Adipocyte (in vitro differentiated cells): ENCODE results near the gene PSMA6.
A peak's percentile ranks its signal among the peaks of the same experiment; 100 is the strongest.
"Not testable (repeated sequence)": the region's sequence is repeated elsewhere in the genome, so short reads cannot be mapped to it uniquely, and the experiment has no call there.

ENCODE experiments used
- DNase-seq: peaks from one replicate; pipeline ENCODE4 v3.0.0-alpha.2; 2015; ENCODE audit warnings: low read depth
- H3K27me3 ChIP-seq: replicated peaks from 2 replicates; pipeline ENCODE4 v1.7.0; 2013; ENCODE audit warnings: mild to moderate bottlenecking, low read length, moderate library complexity; ENCODE audit not compliant: control insufficient read depth, insufficient read depth
- H3K36me3 ChIP-seq: 2 replicates; pipeline ENCODE4 v1.7.0; 2013; ENCODE audit warnings: low read length, mild to moderate bottlenecking, moderate library complexity; ENCODE audit not compliant: control insufficient read depth, insufficient read depth, severe bottlenecking
- H3K4me1 ChIP-seq: 2 replicates; pipeline ENCODE4 v1.7.0; 2013; ENCODE audit warnings: mild to moderate bottlenecking, low read length, moderate library complexity; ENCODE audit not compliant: control insufficient read depth, insufficient read depth
- H3K4me3 ChIP-seq: 2 replicates; pipeline ENCODE4 v1.7.0; 2013; ENCODE audit warnings: mild to moderate bottlenecking, low read length, moderate library complexity
- H3K9ac ChIP-seq: 2 replicates; pipeline ENCODE4 v1.7.0; 2013; ENCODE audit warnings: mild to moderate bottlenecking, low read length, moderate library complexity
- H3K9me3 ChIP-seq: 2 replicates; pipeline ENCODE4 v1.7.0; 2013; ENCODE audit warnings: mild to moderate bottlenecking, low read length, moderate library complexity; ENCODE audit not compliant: control insufficient read depth

PSMA6 gene

DNA sequence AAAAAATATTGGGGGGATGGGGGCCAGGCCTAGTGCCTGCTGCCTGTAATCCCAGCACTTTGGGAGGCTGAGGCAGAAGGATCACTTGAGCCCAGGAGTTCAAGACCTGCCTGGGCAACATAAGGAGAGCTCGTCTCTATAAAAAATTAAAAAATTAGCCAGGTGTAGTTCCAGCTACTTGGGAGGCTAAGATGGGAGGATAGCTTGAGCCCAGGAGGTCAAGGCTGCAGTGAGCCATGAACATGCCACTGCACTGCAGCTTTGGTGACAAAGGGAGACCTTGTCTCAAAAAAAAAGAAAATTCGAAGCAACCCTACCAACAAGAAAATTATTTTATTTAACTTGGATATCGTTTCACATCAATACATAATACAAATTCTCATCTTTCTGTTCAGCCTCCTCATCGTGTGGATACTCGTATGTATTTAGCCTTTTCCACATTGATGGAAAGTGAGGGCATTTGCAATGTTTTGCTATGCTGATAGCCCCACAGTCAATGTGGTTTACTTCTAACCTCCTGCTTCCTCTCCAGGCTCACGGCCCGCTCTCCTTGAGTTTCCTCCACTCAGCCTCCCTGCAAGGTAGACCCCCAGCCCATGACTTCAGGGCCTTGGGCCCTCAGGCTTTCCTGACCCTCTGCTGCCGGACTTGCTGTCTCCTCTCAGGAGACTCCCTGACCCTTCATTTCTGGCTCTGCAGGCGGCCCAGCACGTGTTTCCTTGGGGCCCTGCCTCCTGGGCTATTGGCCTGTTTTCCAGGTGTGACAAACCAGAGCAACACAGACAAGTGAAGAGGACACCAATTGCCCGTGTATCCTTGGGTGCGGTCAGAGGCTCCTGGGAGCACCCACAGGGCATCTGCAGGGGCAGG lies 57.5 kb downstream of the PSMA6 start:
- no peaks in the 10 kb centered on the region for H3K4me1 ChIP-seq
- H3K27me3 ChIP-seq = peaks cover 6% of the 10 kb centered on the region
- no peaks in the 10 kb centered on the region for H3K9me3 ChIP-seq
- H3K9ac ChIP-seq = no peak overlapping the region
- no peak overlapping the region for H3K4me3 ChIP-seq
- no peaks in the 10 kb centered on the region for H3K36me3 ChIP-seq
- no peak for DNase-seq

- H3K4me3 ChIP-seq = no peak overlapping the region
- H3K9ac ChIP-seq = no peak overlapping the region
- peaks cover 6% of the 10 kb centered on the region for H3K27me3 ChIP-seq
- no peak for DNase-seq
- no peaks in the 10 kb centered on the region for H3K36me3 ChIP-seq
- H3K4me1 ChIP-seq = no peaks in the 10 kb centered on the region
- no peaks in the 10 kb centered on the region for H3K9me3 ChIP-seq
Measured at GRCh38 chr14:35351497-35351896, 59.3 kb downstream of the PSMA6 start.

DNA sequence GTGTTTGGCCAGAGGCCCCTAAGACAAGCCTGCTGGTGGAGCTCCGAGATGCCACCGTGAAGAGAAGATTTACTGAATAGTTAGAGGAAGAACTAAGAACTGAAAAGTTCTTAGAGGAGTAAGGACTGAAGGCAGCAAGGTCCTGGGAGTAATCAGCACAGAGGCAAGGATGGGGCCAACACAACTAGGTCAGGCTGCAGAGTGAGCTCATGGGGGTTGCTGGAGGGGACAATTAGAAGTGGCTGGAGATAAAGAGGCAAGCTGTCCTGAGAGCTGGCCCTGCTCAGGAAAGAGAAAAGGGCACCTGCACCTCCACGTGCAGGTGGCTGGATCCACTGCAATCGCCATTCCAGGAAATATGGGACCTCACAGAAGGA lies 59.7 kb downstream of the PSMA6 start:
- Histone ChIP-seq H3K36me3 (no peaks in the 10 kb centered on the region), H3K4me1 (no peaks in the 10 kb centered on the region), H3K9me3 (no peaks in the 10 kb centered on the region), H3K4me3 (no peak overlapping the region), H3K9ac (no peak overlapping the region), H3K27me3 (peaks cover 6% of the 10 kb centered on the region)
- DNase-seq = no peak

GRCh38 chr14:35352274-35353233 lies 60.4 kb downstream of the PSMA6 start:
- no peak overlapping the region for H3K4me3 ChIP-seq
- H3K36me3 ChIP-seq = no peaks in the 10 kb centered on the region
- H3K27me3 ChIP-seq = peaks cover 2% of the 10 kb centered on the region
- no peak overlapping the region for H3K9ac ChIP-seq
- no peak for DNase-seq
- no peaks in the 10 kb centered on the region for H3K4me1 ChIP-seq
- H3K9me3 ChIP-seq = no peaks in the 10 kb centered on the region

- H3K4me3 ChIP-seq = no peak overlapping the region
- no peaks in the 10 kb centered on the region for H3K9me3 ChIP-seq
- DNase-seq = no peak
- H3K27me3 ChIP-seq = no peaks in the 10 kb centered on the region
- no peaks in the 10 kb centered on the region for H3K4me1 ChIP-seq
- no peaks in the 10 kb centered on the region for H3K36me3 ChIP-seq
- H3K9ac ChIP-seq = no peak overlapping the region
Measured at GRCh38 chr14:35353409-35354172, 61.4 kb downstream of the PSMA6 start.

- not testable (repeated sequence) for H3K9me3 ChIP-seq, H3K4me3 ChIP-seq, H3K4me1 ChIP-seq, H3K27me3 ChIP-seq, H3K36me3 ChIP-seq, H3K9ac ChIP-seq, DNase-seq
Measured at GRCh38 chr14:35355235-35355634, 63.1 kb downstream of the PSMA6 start.

DNA sequence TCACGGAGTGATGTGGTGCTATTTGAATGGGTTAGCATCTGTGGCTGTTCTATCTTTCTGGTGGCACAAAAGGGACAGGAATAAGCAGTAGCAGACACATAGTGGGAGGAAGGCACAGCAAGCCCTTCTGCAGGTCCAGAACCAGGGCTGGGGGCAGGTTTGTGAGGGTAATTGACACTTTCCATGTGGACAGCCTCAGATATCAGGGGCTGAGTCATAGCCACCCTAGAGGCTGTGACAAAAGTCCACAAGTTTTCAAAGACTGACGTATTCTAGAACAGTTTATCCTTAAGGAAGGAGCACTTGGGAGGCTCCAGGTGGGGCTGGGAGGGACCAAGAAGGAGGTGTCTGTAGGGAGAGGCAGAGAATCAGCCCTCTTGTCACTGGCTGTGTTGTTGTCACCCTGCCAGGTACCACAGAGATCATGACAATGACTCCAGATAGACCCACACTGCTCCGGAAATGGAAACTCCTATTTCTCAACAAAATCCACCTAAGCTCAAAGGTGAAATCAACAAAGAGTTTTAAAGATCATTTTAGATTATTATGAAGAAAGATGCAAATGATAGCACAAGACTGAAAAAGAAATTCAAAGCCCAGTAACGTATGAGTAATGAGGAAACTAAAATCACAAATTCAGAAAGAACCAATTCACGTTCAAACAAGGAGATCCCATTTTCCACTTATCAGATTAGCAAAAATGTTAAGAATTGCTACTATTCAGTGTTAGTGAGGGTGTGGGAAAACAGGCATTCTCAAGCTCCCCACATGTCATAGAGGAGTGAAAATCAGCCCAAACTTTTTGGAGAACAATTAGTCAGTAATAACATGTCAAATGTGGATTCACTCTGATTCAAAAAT lies 64.0 kb downstream of the PSMA6 start:
- H3K9me3 ChIP-seq = no peaks in the 10 kb centered on the region
- peak; percentile 55 for DNase-seq
- H3K36me3 ChIP-seq = no peaks in the 10 kb centered on the region
- no peaks in the 10 kb centered on the region for H3K4me1 ChIP-seq
- H3K27me3 ChIP-seq = no peaks in the 10 kb centered on the region
- no peak overlapping the region for H3K9ac ChIP-seq
- no peak overlapping the region for H3K4me3 ChIP-seq

DNA sequence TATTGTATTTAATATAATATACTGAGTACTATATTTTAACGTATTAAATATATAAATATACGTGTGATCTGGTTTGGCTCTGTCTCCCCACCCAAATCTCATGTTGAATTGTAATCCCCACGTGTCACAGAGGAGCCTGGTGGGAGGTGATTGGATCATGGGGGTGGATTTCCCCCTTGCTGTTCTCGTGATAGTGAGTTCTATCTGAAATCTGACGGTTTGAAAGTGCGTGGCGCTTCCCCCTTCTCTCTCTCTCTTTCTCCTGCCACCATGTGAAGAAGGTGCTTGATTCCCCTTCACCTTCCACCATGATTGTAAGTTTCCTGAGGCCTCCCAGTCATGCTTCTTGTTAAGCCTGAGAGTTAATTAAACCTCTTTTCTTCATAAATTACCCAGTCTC lies 67.5 kb downstream of the PSMA6 start:
- H3K4me1 ChIP-seq = peaks cover 15% of the 10 kb centered on the region
- not testable (repeated sequence) for DNase-seq, H3K27me3 ChIP-seq, H3K9ac ChIP-seq, H3K9me3 ChIP-seq, H3K36me3 ChIP-seq, H3K4me3 ChIP-seq

GRCh38 chr14:35361141-35361480 lies 68.9 kb downstream of the PSMA6 start:
- no peaks in the 10 kb centered on the region for H3K36me3 ChIP-seq
- peaks cover 30% of the 10 kb centered on the region for H3K4me1 ChIP-seq
- no peaks in the 10 kb centered on the region for H3K27me3 ChIP-seq
- no peak overlapping the region for H3K9ac ChIP-seq
- H3K9me3 ChIP-seq = no peaks in the 10 kb centered on the region
- no peak for DNase-seq
- no peak overlapping the region for H3K4me3 ChIP-seq

DNA sequence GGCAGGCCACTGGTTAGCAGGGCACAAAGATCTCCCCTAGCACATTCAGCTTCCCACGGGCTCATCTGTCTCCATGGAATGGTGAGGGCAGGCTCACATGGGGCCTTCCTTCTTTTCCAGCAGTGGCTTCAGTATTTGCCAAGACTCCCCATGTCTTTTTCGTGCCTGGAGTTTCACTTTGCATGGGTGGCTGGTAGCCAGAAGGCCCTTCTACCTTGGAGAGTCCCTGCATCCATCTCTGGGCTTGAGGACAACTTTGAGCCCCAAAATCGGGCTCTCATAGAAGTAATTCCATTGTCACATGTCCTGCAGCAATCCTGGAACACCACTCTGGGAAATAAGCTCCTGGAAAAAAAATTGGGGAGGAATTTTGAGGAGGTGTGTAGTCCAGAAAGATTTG lies 70.3 kb downstream of the PSMA6 start:
- H3K9me3 ChIP-seq = no peaks in the 10 kb centered on the region
- H3K36me3 ChIP-seq = no peaks in the 10 kb centered on the region
- H3K4me1 ChIP-seq = peaks cover 43% of the 10 kb centered on the region
- no peak overlapping the region for H3K4me3 ChIP-seq
- no peak for DNase-seq
- peak overlapping the region; percentile 25 for H3K9ac ChIP-seq
- H3K27me3 ChIP-seq = no peaks in the 10 kb centered on the region
